Hepatocyte (in vitro differentiated cells): Measurements from ENCODE around the gene CDK5R2. TPM values are rescaled to one million over a fixed set of nuclear protein-coding genes. Genes with fewer than 3 reads are reported as not detected.

Experiments
- DNase-seq: peaks from one replicate; pipeline ENCODE4 v3.0.0-alpha.2; 2016; ENCODE audit warnings: low spot score
- H2AFZ ChIP-seq: fragments of 200-600 bp; sonication (generic); 2 replicates; pipeline ENCODE4 v1.6.0; 2016; ENCODE audit warnings: antibody characterized with exemption, mild to moderate bottlenecking
- H3K27ac ChIP-seq: fragments of 200-600 bp; sonication (generic); 2 replicates; pipeline ENCODE4 v1.5.1; 2016; ENCODE audit warnings: mild to moderate bottlenecking
- H3K27me3 ChIP-seq: fragments of 200-600 bp; sonication (generic); 2 replicates; pipeline ENCODE4 v1.6.1; 2016
- H3K36me3 ChIP-seq: fragments of 200-600 bp; sonication (generic); replicated peaks from 2 replicates; pipeline ENCODE4 v1.5.1; 2016; ENCODE audit warnings: low read depth; ENCODE audit not compliant: insufficient read depth
- H3K4me1 ChIP-seq: fragments of 200-600 bp; sonication (generic); 2 replicates; pipeline ENCODE4 v1.5.1; 2016; ENCODE audit warnings: mild to moderate bottlenecking, moderate library complexity; ENCODE audit not compliant: insufficient read depth
- H3K4me2 ChIP-seq: fragments of 200-600 bp; sonication (generic); 2 replicates; pipeline ENCODE4 v1.6.0; 2016
- H3K4me3 ChIP-seq: fragments of 200-600 bp; sonication (generic); 2 replicates; pipeline ENCODE4 v1.5.1; 2016; ENCODE audit warnings: mild to moderate bottlenecking
- H3K79me2 ChIP-seq: fragments of 200-600 bp; sonication (generic); 2 replicates; pipeline ENCODE4 v1.6.0; 2017; ENCODE audit warnings: mild to moderate bottlenecking
- H3K9me2 ChIP-seq: fragments of 200-600 bp; sonication (generic); replicated peaks from 2 replicates; pipeline ENCODE4 v1.6.0; 2017; ENCODE audit warnings: mild to moderate bottlenecking; ENCODE audit not compliant: insufficient read depth
- H3K9me3 ChIP-seq: fragments of 200-600 bp; sonication (generic); 2 replicates; pipeline ENCODE4 v1.5.1; 2016; ENCODE audit warnings: low read depth, mild to moderate bottlenecking
- H4K20me1 ChIP-seq: fragments of 200-600 bp; sonication (generic); 2 replicates; pipeline ENCODE4 v1.6.0; 2016; ENCODE audit warnings: mild to moderate bottlenecking; ENCODE audit not compliant: insufficient read depth, poor library complexity, severe bottlenecking
- EZH2 ChIP-seq: fragments of 200-600 bp; sonication (generic); IDR thresholded peaks from 2 replicates; pipeline ENCODE4 v1.6.1; 2016; ENCODE audit warnings: antibody characterized with exemption, mild to moderate bottlenecking, borderline replicate concordance
- EZH2phosphoT487 ChIP-seq: fragments of 200-600 bp; sonication (generic); IDR thresholded peaks from one replicate; pipeline ENCODE4 v1.6.1; 2018; ENCODE audit warnings: antibody characterized with exemption, mild to moderate bottlenecking, low read depth, moderate library complexity; ENCODE audit not compliant: unreplicated experiment, severe bottlenecking
- WGBS: methylation state at CpG from one replicate; pipeline ENCODE4 v1.1.6; 2016; ENCODE audit warnings: low lambda C conversion rate; ENCODE audit errors: missing lambda C conversion rate; 5-methylcytosine and 5-hydroxymethylcytosine counted together
- polyA plus RNA-seq: library from polyadenylated mRNA; unstranded; fragments of >200 nt; fragmentation: Nextera tagmentation; extraction: Ambion mirVana; gene quantifications from 2 replicates; pipeline ENCODE4 v1.2.1, GENCODE V29; 2016
- total RNA-seq: library from RNA; depleted of rRNA; stranded (reverse); fragments of >200 nt; gene quantifications from 2 replicates; pipeline ENCODE4 v1.2.3, GENCODE V29; 2014
- TF ChIP-seq, protein P1 (sequence below): fragments of 200-600 bp; sonication (generic); IDR thresholded peaks from 2 replicates; pipeline ENCODE4 v1.5.1; 2016; ENCODE audit warnings: antibody characterized with exemption, mild to moderate bottlenecking; ENCODE audit not compliant: poor library complexity

Gene CDK5R2
- total and polyA plus RNA-seq, 2 experiments from 2014 or later, result 0.37 TPM; not detected in 1

DNA sequence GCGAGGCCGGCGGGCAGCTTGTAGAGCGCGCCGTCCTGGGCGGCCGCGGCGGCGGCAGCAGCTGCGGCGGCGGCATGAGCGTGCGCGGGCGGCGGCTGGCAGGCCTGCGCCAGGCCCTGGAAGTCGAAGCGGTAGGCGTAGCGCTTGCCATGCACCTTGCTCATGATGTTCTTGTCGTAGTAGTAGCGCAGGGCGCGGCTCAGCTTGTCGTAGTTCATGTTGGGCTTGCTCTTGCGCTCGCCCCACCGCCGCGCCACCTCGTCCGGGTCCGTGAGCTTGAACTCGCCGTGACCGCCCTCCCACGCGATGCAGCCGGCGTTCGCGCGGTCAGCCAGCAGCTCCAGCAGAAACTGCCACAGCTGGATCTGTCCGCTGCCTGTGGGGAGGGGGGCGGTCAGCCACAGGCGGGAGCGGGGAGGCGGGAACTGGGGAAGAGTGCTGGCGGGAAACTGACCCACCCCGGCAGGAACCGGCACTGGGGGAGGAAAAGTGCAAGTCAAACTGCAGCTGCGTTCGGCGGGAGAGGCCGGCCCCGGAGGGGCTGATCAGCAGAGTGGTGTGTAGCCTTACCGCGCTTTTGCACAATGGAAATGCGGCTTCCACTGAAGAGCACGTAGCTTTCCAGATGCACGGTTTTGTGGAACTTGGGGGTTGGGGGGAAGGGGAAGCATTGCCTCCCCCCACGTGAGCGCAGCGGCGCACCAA lies 22.6 kb downstream of the CDK5R2 start:
- Histone ChIP-seq H3K27me3 (peaks cover 88% of the 10 kb centered on the region), H3K4me1 (peaks cover 13% of the 10 kb centered on the region), H3K79me2 (no peaks in the 10 kb centered on the region), H3K4me2 (peak overlapping the region; percentile 74), H3K4me3 (no peak overlapping the region), H3K36me3 (no peaks in the 10 kb centered on the region), H2AFZ (no peak overlapping the region), H3K27ac (no peak overlapping the region), H4K20me1 (no peaks in the 10 kb centered on the region), H3K9me3 (no peaks in the 10 kb centered on the region), H3K9me2 (no peaks in the 10 kb centered on the region)
- 2% methylated on average over 56 of the region's 69 CpGs for WGBS
- DNase-seq, result peak; percentile 55
- TF ChIP-seq EZH2 (peak; percentile 91), EZH2phosphoT487 (no peak)

DNA sequence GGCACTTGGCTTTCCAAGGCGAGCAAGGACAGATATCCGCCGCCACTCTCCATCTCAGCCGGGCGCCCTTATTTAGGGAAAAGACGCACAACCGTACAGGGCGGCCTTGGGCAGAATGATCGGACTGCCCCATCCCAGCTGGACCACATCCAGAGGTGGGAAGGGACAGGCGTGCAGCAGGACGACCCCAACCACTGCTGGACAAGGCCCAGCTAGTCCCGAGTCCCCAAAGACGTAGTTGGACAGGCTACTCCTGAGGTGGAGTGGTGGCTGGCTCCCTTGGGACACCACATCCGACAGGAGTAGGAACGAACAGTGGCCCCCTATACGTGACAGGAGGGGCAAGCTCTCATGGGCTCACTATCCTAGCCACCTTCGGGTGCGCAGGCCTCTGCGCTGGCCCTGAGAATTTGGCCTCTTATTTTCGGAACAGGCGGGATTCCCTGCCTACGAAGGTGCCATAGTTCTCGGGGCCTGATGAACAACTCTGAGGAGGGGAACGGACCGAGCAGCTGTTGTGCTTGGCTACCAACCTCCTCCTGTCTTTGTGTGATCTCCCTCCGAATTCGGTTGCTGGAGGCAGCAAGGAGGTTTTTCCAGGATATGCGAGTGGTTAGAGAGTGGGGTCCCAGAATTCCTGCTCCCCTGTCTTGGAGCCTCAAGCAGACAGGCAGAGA lies 23.3 kb downstream of the CDK5R2 start:
- WGBS, result 9% methylated on average over 28 of the region's 28 CpGs
- H3K4me2 ChIP-seq, result peak overlapping the region; percentile 74
- H3K36me3 ChIP-seq, result no peaks in the 10 kb centered on the region
- H3K27ac ChIP-seq, result no peak overlapping the region
- DNase-seq, result no peak
- peaks cover 88% of the 10 kb centered on the region for H3K27me3 ChIP-seq
- TF ChIP-seq EZH2phosphoT487 (no peak), EZH2 (no peak)
- TF ChIP-seq, protein P1, sequence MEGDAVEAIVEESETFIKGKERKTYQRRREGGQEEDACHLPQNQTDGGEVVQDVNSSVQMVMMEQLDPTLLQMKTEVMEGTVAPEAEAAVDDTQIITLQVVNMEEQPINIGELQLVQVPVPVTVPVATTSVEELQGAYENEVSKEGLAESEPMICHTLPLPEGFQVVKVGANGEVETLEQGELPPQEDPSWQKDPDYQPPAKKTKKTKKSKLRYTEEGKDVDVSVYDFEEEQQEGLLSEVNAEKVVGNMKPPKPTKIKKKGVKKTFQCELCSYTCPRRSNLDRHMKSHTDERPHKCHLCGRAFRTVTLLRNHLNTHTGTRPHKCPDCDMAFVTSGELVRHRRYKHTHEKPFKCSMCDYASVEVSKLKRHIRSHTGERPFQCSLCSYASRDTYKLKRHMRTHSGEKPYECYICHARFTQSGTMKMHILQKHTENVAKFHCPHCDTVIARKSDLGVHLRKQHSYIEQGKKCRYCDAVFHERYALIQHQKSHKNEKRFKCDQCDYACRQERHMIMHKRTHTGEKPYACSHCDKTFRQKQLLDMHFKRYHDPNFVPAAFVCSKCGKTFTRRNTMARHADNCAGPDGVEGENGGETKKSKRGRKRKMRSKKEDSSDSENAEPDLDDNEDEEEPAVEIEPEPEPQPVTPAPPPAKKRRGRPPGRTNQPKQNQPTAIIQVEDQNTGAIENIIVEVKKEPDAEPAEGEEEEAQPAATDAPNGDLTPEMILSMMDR, result no peak
- H3K79me2 ChIP-seq, result no peaks in the 10 kb centered on the region
- H3K4me1 ChIP-seq, result peaks cover 13% of the 10 kb centered on the region
- no peaks in the 10 kb centered on the region for H3K9me2 ChIP-seq
- H4K20me1 ChIP-seq, result no peaks in the 10 kb centered on the region
- no peak overlapping the region for H3K4me3 ChIP-seq
- H3K9me3 ChIP-seq, result no peaks in the 10 kb centered on the region
- no peak overlapping the region for H2AFZ ChIP-seq

DNA sequence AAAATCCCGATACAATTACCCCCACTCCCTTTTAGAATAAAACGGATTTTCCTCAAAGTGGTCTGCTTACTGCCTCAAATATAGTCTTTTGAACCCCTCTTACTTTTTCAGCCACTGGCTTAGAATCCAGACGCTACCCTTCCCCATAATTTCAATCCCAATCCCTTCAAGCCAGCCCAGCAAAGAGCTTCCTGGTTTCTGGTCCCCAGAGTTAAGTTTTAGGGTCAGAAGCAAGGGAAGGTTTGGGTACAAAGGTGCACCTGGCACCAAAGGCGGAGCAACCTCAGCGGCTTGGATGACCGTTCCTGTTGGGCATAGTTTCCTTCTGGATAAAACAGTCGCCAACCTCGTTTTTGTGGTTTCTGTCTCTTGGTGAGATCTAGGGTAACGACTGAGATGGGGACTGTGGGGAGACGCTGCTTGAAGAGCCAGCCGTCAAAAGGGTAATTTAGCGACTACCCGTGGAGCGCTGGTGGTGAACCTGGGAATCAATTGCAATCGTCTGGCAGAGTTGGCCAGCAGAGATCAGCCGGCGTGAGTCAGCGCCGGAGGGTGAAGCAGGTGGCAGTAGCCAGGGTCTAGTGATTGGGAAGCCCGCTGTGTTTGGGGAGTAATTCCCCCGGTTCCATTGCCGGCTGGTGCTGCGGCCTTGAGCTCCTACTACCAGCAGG lies 23.9 kb downstream of the CDK5R2 start:
- Histone ChIP-seq H3K4me3 (no peak overlapping the region), H3K4me2 (no peak overlapping the region), H3K9me3 (no peaks in the 10 kb centered on the region), H2AFZ (no peak overlapping the region), H4K20me1 (no peaks in the 10 kb centered on the region), H3K9me2 (no peaks in the 10 kb centered on the region), H3K27ac (no peak overlapping the region), H3K27me3 (peaks cover 88% of the 10 kb centered on the region), H3K79me2 (no peaks in the 10 kb centered on the region), H3K36me3 (no peaks in the 10 kb centered on the region), H3K4me1 (peaks cover 13% of the 10 kb centered on the region)
- TF ChIP-seq, protein P1, result no peak
- TF ChIP-seq EZH2phosphoT487 (peak; percentile 52), EZH2 (peak; percentile 29)
- no peak for DNase-seq
- WGBS, result 11% methylated on average over 23 of the region's 23 CpGs

DNA sequence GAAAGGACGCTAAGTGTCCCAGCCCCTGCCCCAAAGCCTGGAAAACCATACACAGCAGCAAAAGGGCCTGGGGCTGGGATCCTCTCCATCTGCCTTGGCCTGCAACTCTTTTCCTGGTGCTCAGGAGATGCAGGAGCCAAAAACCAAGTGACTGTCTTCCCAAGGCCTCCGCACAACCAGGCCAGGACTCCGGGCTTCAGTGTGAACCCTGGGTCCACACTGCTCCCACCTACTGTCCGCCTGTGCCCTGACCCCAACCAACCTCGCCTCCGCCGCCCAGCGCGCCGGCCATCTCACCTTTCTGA lies 24.4 kb downstream of the CDK5R2 start:
- H3K27ac ChIP-seq, result no peak overlapping the region
- no peaks in the 10 kb centered on the region for H4K20me1 ChIP-seq
- H3K27me3 ChIP-seq, result peaks cover 89% of the 10 kb centered on the region
- no peak overlapping the region for H2AFZ ChIP-seq
- H3K9me3 ChIP-seq, result no peaks in the 10 kb centered on the region
- no peaks in the 10 kb centered on the region for H3K9me2 ChIP-seq
- DNase-seq, result no peak
- peak overlapping the region; percentile 70 for H3K4me2 ChIP-seq
- H3K79me2 ChIP-seq, result no peaks in the 10 kb centered on the region
- H3K36me3 ChIP-seq, result no peaks in the 10 kb centered on the region
- no peak overlapping the region for H3K4me3 ChIP-seq
- H3K4me1 ChIP-seq, result peaks cover 13% of the 10 kb centered on the region
- 10% methylated on average over 10 of the region's 10 CpGs for WGBS
- TF ChIP-seq EZH2phosphoT487 (no peak), EZH2 (no peak)
- TF ChIP-seq, protein P1, result no peak
